Measurements from ENCODE around the gene KRT12. TPM values are rescaled to one million over a fixed set of nuclear protein-coding genes. Genes with fewer than 3 reads are reported as not detected.

KRT12 gene
- polyA plus RNA-seq, 2 of the 4 experiments (the other 2 are of a cell fraction), result not detected

GRCh38 chr17:40817103-40817682 lies 49.8 kb downstream of the KRT12 start:
- H3K4me3 ChIP-seq, result no peak overlapping the region; the same call in 2 of the 3 replicates
- no peak overlapping the region for H3K27ac ChIP-seq
- ChIA-PET POLR2A (no interaction called here), CTCF (interaction anchor here (0.8 to 6.4 kb wide), 8 partner anchors 11 to 850 kb away, joined by 3 to 51 read pairs (median 4); no protein-coding TSS in a partner anchor)
- no peak for DNase-seq (ENCODE audit: low read depth in 1 of 2, low spot score in 1 of 2)
- TF ChIP-seq HOXA7 (CRISPR knock-in tag; IDR thresholded peaks at IDR 0.05) (no peak), CBX8 (IDR thresholded peaks at IDR 0.05) (no peak), CHD2 (IDR thresholded peaks at IDR 0.05; ENCODE audit: low read length, partially characterized antibody) (no peak), EHMT2 (IDR thresholded peaks at IDR 0.05; ENCODE audit: low read depth) (no peak), GATA3 (IDR thresholded peaks at IDR 0.05; ENCODE audit: borderline replicate concordance) (no peak), CTCF (IDR thresholded peaks at IDR 0.05) (no peak), EHF (CRISPR knock-in tag; IDR thresholded peaks at IDR 0.05) (no peak), SMC3 (IDR thresholded peaks at IDR 0.05) (no peak), ELK1 (IDR thresholded peaks at IDR 0.05; ENCODE audit: low read depth, low read length) (no peak), RCOR1 (IDR thresholded peaks at IDR 0.05; ENCODE audit: low read depth, low read length) (no peak), MYC (IDR thresholded peaks at IDR 0.05; ENCODE audit: borderline replicate concordance, low read length) (no peak), EP300 (IDR thresholded peaks at IDR 0.05) (no peak)
- peak overlapping the region; percentile 72 for H3K4me2 ChIP-seq
- no peak for ATAC-seq
- 92% methylated on average over 4 of the region's 4 CpGs for WGBS (ENCODE audit: missing lambda C conversion rate)
- FAIRE-seq, result no peak
- peaks cover 20% of the 10 kb centered on the region for H3K4me1 ChIP-seq
- no peaks in the 10 kb centered on the region for H3K9me3 ChIP-seq

GRCh38 chr17:40816569-40816968 lies 50.5 kb downstream of the KRT12 start:
- 95% methylated on average over 3 of the region's 3 CpGs for WGBS (ENCODE audit: missing lambda C conversion rate)
- CTCF ChIA-PET, result interaction anchor here (0.6 to 6.4 kb wide), 12 partner anchors 10 to 851 kb away, joined by 4 to 51 read pairs (median 6); no protein-coding TSS in a partner anchor
- Histone ChIP-seq H3K4me1 (peaks cover 20% of the 10 kb centered on the region), H3K4me2 (no peak overlapping the region), H3K9me3 (no peaks in the 10 kb centered on the region), H3K4me3 (no peak overlapping the region), H3K27ac (no peak overlapping the region)
- no peak for FAIRE-seq
- no peak for TF ChIP-seq EHMT2 (IDR thresholded peaks at IDR 0.05; ENCODE audit: low read depth)
- no peak for TF ChIP-seq TFCP2L1 (CRISPR knock-in tag; IDR thresholded peaks at IDR 0.05)
- no peak for TF ChIP-seq ESRRA (IDR thresholded peaks at IDR 0.05; ENCODE audit: borderline replicate concordance, low read length)
- TF ChIP-seq CHD2 (IDR thresholded peaks at IDR 0.05; ENCODE audit: low read length, partially characterized antibody), result no peak
- TF ChIP-seq USF2 (IDR thresholded peaks at IDR 0.05), result no peak
- TF ChIP-seq MYC (IDR thresholded peaks at IDR 0.05; ENCODE audit: borderline replicate concordance, low read length), result no peak
- TF ChIP-seq ELK1 (IDR thresholded peaks at IDR 0.05; ENCODE audit: low read depth, low read length), result no peak
- TF ChIP-seq RNF2 (IDR thresholded peaks at IDR 0.05; ENCODE audit: borderline replicate concordance, low read depth), result no peak
- no peak for TF ChIP-seq CEBPB (IDR thresholded peaks at IDR 0.05)
- TF ChIP-seq MAX (IDR thresholded peaks at IDR 0.05), result no peak
- no peak for TF ChIP-seq ZSCAN20 (CRISPR knock-in tag; IDR thresholded peaks at IDR 0.05)
- TF ChIP-seq SMC3 (IDR thresholded peaks at IDR 0.05), result no peak
- DNase-seq (ENCODE audit: low read depth in 1 of 2, low spot score in 1 of 2), result no peak
- POLR2A ChIA-PET, result no interaction called here
- ATAC-seq, result no peak
